A549 treated with CORT108297 at 1 μM for 4 hours (cell line): Measurements from ENCODE around the gene CLEC14A. TPM values are rescaled to one million over a fixed set of nuclear protein-coding genes. Genes with fewer than 3 reads are reported as not detected.

Experiments
- total RNA-seq: library from RNA; stranded (reverse); fragments of 200-300 nt; extraction: Qiagen RNA extraction; gene quantifications from 5 replicates; pipeline ENCODE4 v1.2.3, GENCODE V29; 2022

Gene CLEC14A, protein sequence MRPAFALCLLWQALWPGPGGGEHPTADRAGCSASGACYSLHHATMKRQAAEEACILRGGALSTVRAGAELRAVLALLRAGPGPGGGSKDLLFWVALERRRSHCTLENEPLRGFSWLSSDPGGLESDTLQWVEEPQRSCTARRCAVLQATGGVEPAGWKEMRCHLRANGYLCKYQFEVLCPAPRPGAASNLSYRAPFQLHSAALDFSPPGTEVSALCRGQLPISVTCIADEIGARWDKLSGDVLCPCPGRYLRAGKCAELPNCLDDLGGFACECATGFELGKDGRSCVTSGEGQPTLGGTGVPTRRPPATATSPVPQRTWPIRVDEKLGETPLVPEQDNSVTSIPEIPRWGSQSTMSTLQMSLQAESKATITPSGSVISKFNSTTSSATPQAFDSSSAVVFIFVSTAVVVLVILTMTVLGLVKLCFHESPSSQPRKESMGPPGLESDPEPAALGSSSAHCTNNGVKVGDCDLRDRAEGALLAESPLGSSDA
- not detected in 5 replicates for total RNA-seq

DNA sequence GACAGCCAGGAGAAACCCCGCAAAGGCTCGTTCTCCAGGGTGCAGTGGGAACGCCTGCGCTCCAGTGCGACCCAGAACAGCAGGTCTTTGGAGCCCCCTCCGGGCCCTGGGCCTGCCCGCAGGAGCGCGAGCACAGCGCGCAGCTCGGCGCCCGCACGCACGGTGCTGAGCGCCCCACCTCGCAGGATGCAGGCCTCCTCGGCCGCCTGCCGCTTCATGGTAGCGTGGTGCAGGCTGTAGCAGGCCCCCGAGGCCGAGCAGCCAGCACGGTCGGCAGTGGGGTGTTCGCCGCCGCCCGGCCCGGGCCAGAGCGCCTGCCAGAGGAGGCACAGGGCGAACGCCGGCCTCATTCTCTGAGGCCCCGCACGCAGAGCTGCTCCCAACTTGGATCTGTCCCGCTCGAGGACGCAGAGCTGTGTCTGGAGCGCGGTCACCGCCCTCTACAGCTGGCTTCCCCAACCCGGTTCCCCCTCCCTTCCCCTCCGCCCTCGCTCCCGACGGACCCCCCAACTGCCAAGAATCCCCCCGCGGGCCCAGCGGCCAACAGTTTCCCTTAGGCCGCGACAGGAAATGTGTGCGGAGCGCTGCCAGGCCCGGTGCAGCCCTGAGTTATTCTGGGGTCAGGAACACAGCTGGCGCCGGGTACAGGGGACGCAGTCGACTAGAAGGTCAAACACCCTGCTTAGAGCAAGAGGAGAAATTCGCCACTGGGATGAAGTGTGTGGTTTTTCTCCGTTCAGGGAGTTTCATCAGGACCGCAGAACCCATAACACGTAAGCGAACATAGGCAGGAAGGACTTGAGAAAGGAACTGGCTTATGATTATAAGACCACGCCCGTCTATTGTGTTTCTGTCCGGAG, at the start of gene CLEC14A:
Gene CLEC14A (minus strand): TSS at position 421 of the 860 bp plus-strand sequence. CDS start 71 bp downstream, at position 350.

DNA sequence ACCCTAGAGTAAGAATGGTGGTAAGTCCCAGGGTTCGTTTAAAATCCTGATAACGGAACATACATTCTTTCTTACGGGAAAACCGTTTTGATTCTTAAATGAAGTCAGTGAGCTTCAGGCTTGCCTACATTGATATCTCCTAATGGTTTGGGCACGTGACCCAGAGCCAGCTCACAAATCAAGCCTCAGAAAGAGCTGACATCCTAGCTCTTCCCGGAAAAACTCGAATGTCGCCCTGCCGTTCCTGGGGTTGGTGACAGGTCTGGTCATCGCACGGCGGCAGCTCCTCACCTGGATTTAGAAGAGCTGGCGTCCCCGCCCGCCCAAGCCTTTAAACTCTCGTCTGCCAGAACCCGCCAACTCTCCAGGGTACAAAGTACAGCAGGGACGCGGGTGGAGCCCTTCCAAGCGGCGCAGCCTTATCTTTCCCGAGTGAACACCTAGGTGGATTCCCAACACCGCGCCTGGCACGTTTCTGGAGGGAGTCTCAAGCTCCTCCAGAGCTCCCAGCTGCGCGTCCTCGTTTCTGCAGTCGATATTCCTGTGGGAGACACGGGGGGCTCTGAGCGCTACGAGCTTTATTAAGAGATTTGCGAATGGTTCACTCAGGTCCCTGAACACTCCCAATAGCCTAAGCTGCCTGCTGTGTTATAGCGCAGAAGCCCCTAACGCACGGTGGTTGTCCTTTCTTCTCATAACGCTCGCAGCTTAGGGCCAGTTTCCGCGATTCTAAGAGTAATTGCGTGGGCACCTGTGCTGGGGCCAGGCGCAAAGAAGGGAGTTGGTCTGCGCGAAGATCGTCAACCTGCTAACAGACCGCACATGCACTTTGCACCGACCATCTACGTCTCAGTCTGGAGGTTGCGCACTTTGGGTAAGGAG, 47.9 kb downstream of the CLEC14A start, which contains the start of gene SSTR1:
Gene SSTR1 (plus strand): TSS at position 169 of the 882 bp plus-strand sequence. CDS start 1,486 bp downstream, outside the sequence.

Other genes with a start within 250 kb of the CLEC14A start
- gene SSTR1, start 48.2 kb downstream of the CLEC14A start, total RNA-seq = 0.02 TPM in 1 of 5 replicates, not detected in the others